Mesendoderm (in vitro differentiated cells): ENCODE results near the gene LCN2.

Experiments used
- DNase-seq: peaks from one replicate; pipeline ENCODE4 v3.0.0; 2013
- H2AK5ac ChIP-seq: 2 replicates; pipeline ENCODE4 v1.6.1; 2013; ENCODE audit warnings: low read length, inconsistent platforms
- H2BK120ac ChIP-seq: 2 replicates; pipeline ENCODE4 v1.6.1; 2013; ENCODE audit warnings: low read depth, mild to moderate bottlenecking, low read length, moderate library complexity, mixed read lengths
- H2BK15ac ChIP-seq: replicated peaks from 2 replicates; pipeline ENCODE4 v1.6.1; 2013; ENCODE audit warnings: low read depth, mild to moderate bottlenecking, moderate library complexity
- H2BK5ac ChIP-seq: 2 replicates; pipeline ENCODE4 v1.6.1; 2013; ENCODE audit warnings: low read length, inconsistent platforms
- H3K18ac ChIP-seq: 2 replicates; pipeline ENCODE4 v1.6.1; 2013; ENCODE audit warnings: mild to moderate bottlenecking, low read length, mixed read lengths
- H3K23ac ChIP-seq: one replicate; pipeline ENCODE4 v1.6.1; 2013; ENCODE audit warnings: low read length
- H3K27ac ChIP-seq: 2 replicates; pipeline ENCODE4 v1.5.1; 2013; ENCODE audit warnings: low read depth, mild to moderate bottlenecking, inconsistent platforms, low read length, moderate library complexity
- H3K27me3 ChIP-seq: 2 replicates; pipeline ENCODE4 v1.6.1; 2013; ENCODE audit warnings: low read length, control low read depth, mild to moderate bottlenecking, inconsistent platforms; ENCODE audit not compliant: insufficient read depth, poor library complexity
- H3K36me3 ChIP-seq: 2 replicates; pipeline ENCODE4 v1.6.1; 2013; ENCODE audit warnings: low read length, inconsistent platforms; ENCODE audit not compliant: control insufficient read depth, insufficient read depth
- H3K4ac ChIP-seq: one replicate; pipeline ENCODE4 v1.6.1; 2013; ENCODE audit warnings: low read depth, mild to moderate bottlenecking, low read length, moderate library complexity
- H3K4me1 ChIP-seq: 2 replicates; pipeline ENCODE4 v1.6.1; 2013; ENCODE audit warnings: low read depth, low read length, inconsistent platforms; ENCODE audit not compliant: control insufficient read depth
- H3K4me2 ChIP-seq: 2 replicates; pipeline ENCODE4 v1.6.1; 2013; ENCODE audit warnings: low read length
- H3K4me3 ChIP-seq: 2 replicates; pipeline ENCODE4 v1.5.1; 2013; ENCODE audit warnings: mild to moderate bottlenecking, low read length
- H3K56ac ChIP-seq: one replicate; pipeline ENCODE4 v1.6.1; 2013; ENCODE audit warnings: low read length
- H3K79me1 ChIP-seq: 2 replicates; pipeline ENCODE4 v1.6.1; 2013; ENCODE audit warnings: low read length, inconsistent platforms
- H3K79me2 ChIP-seq: 2 replicates; pipeline ENCODE4 v1.6.1; 2013; ENCODE audit warnings: mild to moderate bottlenecking, low read length; ENCODE audit not compliant: control insufficient read depth, insufficient read depth
- H3K9ac ChIP-seq: 2 replicates; pipeline ENCODE4 v1.6.1; 2013; ENCODE audit warnings: low read length, inconsistent platforms
- H4K5ac ChIP-seq: one replicate; pipeline ENCODE4 v1.6.1; 2013; ENCODE audit warnings: low read length
- H4K8ac ChIP-seq: one replicate; pipeline ENCODE4 v1.6.1; 2013; ENCODE audit warnings: low read depth, mild to moderate bottlenecking, control low read depth, low read length, moderate library complexity
- WGBS: extraction: QIAGEN DNeasy Blood & Tissue Kit; methylation state at CpG from one replicate; pipeline ENCODE4 v1.1.7; 2013; ENCODE audit warnings: low lambda C conversion rate, missing lambda C conversion rate; ENCODE audit not compliant: insufficient coverage; ENCODE audit errors: extremely low coverage; 5-methylcytosine and 5-hydroxymethylcytosine counted together

Gene LCN2

DNA sequence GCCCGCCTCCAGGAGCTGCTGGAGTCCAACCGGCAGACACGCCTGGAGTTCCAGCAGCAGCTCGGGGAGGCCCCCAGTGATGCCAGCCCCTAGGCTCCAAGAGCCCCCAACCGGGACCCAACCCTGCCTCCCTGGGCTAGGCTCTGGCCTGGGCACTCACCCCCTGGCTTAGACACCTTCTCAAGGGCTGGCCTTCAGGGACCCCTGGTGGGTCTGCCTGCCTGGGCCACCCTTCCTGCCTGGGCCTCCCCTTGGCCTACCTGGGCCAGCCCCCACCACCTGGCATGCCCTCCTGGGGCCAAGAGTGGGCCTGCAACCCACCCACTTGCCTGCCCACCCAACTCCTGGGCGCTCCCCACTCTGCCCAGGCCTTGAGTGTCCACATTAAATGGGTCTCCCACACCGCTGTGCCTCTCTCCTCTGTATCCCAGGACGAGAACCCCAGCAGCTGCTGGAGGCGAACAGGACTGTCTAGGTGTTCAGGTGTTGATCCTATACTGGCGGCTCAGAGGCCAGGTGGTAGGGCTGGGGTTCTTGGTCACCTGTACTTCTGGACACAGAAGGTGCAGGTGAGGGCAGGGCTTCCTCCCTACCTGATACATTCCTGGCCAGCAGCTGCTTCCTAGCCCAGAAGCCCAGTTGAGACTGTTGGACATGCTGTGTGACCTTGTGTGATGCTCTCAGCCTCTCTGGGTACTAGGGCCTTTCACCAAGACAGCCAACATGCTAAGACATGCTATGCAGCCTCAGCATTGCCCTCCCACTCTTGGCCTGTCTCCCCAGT, 14.5 kb downstream of the LCN2 start:
- H3K18ac ChIP-seq: no peak overlapping the region
- no peak overlapping the region for H3K9ac ChIP-seq
- H2BK120ac ChIP-seq: no peak overlapping the region
- no peak overlapping the region for H4K8ac ChIP-seq
- H3K27me3 ChIP-seq: no peaks in the 10 kb centered on the region
- H3K36me3 ChIP-seq: peaks cover 14% of the 10 kb centered on the region
- no peaks in the 10 kb centered on the region for H3K79me2 ChIP-seq
- no peaks in the 10 kb centered on the region for H3K4me1 ChIP-seq
- H2BK15ac ChIP-seq: no peak overlapping the region
- no peak overlapping the region for H3K4me3 ChIP-seq
- no peak overlapping the region for H2AK5ac ChIP-seq
- WGBS: no CpG with 5 or more reads among the region's 10 CpGs
- no peaks in the 10 kb centered on the region for H3K79me1 ChIP-seq
- no peak overlapping the region for H3K23ac ChIP-seq
- H3K4me2 ChIP-seq: no peak overlapping the region
- H4K5ac ChIP-seq: no peak overlapping the region
- no peak overlapping the region for H3K4ac ChIP-seq
- no peak for DNase-seq
- no peak overlapping the region for H3K27ac ChIP-seq
- H3K56ac ChIP-seq: no peak overlapping the region
- no peak overlapping the region for H2BK5ac ChIP-seq

GRCh38 chr9:128164307-128164885, 15.1 kb downstream of the LCN2 start:
- no peak overlapping the region for H4K5ac ChIP-seq
- H3K4me3 ChIP-seq: no peak overlapping the region
- H2BK120ac ChIP-seq: no peak overlapping the region
- H3K79me1 ChIP-seq: no peaks in the 10 kb centered on the region
- H3K79me2 ChIP-seq: no peaks in the 10 kb centered on the region
- no peak overlapping the region for H3K23ac ChIP-seq
- H2BK15ac ChIP-seq: no peak overlapping the region
- H3K56ac ChIP-seq: no peak overlapping the region
- H3K18ac ChIP-seq: no peak overlapping the region
- DNase-seq: no peak
- no peak overlapping the region for H3K9ac ChIP-seq
- H3K27ac ChIP-seq: no peak overlapping the region
- H3K4ac ChIP-seq: no peak overlapping the region
- H3K27me3 ChIP-seq: no peaks in the 10 kb centered on the region
- H2AK5ac ChIP-seq: no peak overlapping the region
- H3K4me1 ChIP-seq: no peaks in the 10 kb centered on the region
- no CpG with 5 or more reads among the region's 14 CpGs for WGBS
- no peak overlapping the region for H3K4me2 ChIP-seq
- no peak overlapping the region for H2BK5ac ChIP-seq
- no peak overlapping the region for H4K8ac ChIP-seq
- peaks cover 18% of the 10 kb centered on the region for H3K36me3 ChIP-seq

DNA sequence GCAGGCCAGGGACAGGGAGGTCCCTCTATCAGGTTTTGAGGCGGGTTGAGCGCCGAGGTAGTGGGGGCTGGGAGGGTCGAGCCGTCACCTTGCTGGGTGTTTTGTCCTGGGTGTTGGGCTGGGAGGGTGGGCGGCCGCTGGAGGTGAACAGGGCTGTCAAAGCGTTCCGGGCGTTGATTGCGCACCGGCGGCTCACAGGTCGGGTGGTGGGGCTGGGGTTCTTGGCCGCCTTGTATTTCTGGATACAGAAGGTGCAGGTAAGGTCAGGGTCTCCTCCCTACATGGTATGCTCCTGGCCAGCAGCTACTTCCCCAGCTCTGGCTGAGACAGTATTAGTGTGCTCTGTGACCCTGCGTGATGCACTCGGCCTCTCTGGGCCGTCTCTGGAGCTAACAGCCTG, 16.9 kb downstream of the LCN2 start:
- Histone ChIP-seq H3K36me3 (peaks cover 23% of the 10 kb centered on the region), H2AK5ac (no peak overlapping the region), H2BK5ac (no peak overlapping the region), H3K4me1 (no peaks in the 10 kb centered on the region), H3K79me2 (no peaks in the 10 kb centered on the region), H3K4me3 (no peak overlapping the region), H3K18ac (no peak overlapping the region), H3K4me2 (no peak overlapping the region), H4K8ac (no peak overlapping the region), H3K56ac (no peak overlapping the region), H4K5ac (no peak overlapping the region), H3K23ac (no peak overlapping the region), H2BK120ac (no peak overlapping the region), H3K9ac (no peak overlapping the region), H3K79me1 (no peaks in the 10 kb centered on the region), H2BK15ac (no peak overlapping the region), H3K27me3 (no peaks in the 10 kb centered on the region), H3K27ac (no peak overlapping the region), H3K4ac (no peak overlapping the region)
- DNase-seq: no peak
- WGBS: no CpG with 5 or more reads among the region's 18 CpGs

GRCh38 chr9:128167209-128167608, 18.0 kb downstream of the LCN2 start:
- Histone ChIP-seq H3K36me3 (peaks cover 23% of the 10 kb centered on the region), H3K4me2 (no peak overlapping the region), H2AK5ac (no peak overlapping the region), H3K18ac (no peak overlapping the region), H2BK15ac (no peak overlapping the region), H3K79me2 (no peaks in the 10 kb centered on the region), H3K9ac (no peak overlapping the region), H4K8ac (no peak overlapping the region), H2BK120ac (no peak overlapping the region), H3K79me1 (no peaks in the 10 kb centered on the region), H3K4me3 (no peak overlapping the region), H3K4ac (no peak overlapping the region), H3K56ac (no peak overlapping the region), H3K4me1 (no peaks in the 10 kb centered on the region), H3K23ac (no peak overlapping the region), H3K27me3 (no peaks in the 10 kb centered on the region), H4K5ac (no peak overlapping the region), H2BK5ac (no peak overlapping the region), H3K27ac (no peak overlapping the region)
- DNase-seq: no peak
- no CpG with 5 or more reads among the region's 4 CpGs for WGBS

GRCh38 chr9:128168731-128169308, 19.6 kb downstream of the LCN2 start:
- no peak overlapping the region for H4K8ac ChIP-seq
- H3K79me2 ChIP-seq: no peaks in the 10 kb centered on the region
- no peaks in the 10 kb centered on the region for H3K79me1 ChIP-seq
- no peak overlapping the region for H3K4me3 ChIP-seq
- no peak overlapping the region for H3K23ac ChIP-seq
- 100% methylated on average over 1 of the region's 8 CpGs for WGBS
- H3K27me3 ChIP-seq: no peaks in the 10 kb centered on the region
- peaks cover 23% of the 10 kb centered on the region for H3K36me3 ChIP-seq
- no peak overlapping the region for H4K5ac ChIP-seq
- no peak overlapping the region for H2BK15ac ChIP-seq
- H3K18ac ChIP-seq: no peak overlapping the region
- H2BK5ac ChIP-seq: no peak overlapping the region
- no peak overlapping the region for H3K56ac ChIP-seq
- no peak overlapping the region for H2BK120ac ChIP-seq
- H3K4me1 ChIP-seq: no peaks in the 10 kb centered on the region
- H3K9ac ChIP-seq: no peak overlapping the region
- no peak overlapping the region for H3K4me2 ChIP-seq
- H3K4ac ChIP-seq: no peak overlapping the region
- H3K27ac ChIP-seq: no peak overlapping the region
- no peak for DNase-seq
- H2AK5ac ChIP-seq: no peak overlapping the region
